DOHH2 (cell line): ENCODE results near the gene RPRD1B.

Experiments
- H3F3A ChIP-seq: fragments of 200-600 bp; sonication (generic), shearing (Covaris generic); 2 replicates; pipeline ENCODE4 v1.6.0; 2016; ENCODE audit warnings: antibody characterized with exemption, mild to moderate bottlenecking; ENCODE audit not compliant: control insufficient read depth, insufficient read depth
- H3K27ac ChIP-seq: fragments of 200-600 bp; sonication (generic); 2 replicates; pipeline ENCODE4 v1.5.1; 2014; ENCODE audit warnings: low read depth, mild to moderate bottlenecking, low read length, moderate library complexity
- H3K27me3 ChIP-seq: fragments of 200-600 bp; sonication (generic); 2 replicates; pipeline ENCODE4 v1.6.1; 2014; ENCODE audit warnings: mild to moderate bottlenecking, low read length, mixed read lengths; ENCODE audit not compliant: control insufficient read depth
- H3K36me3 ChIP-seq: fragments of 200-600 bp; sonication (generic); 2 replicates; pipeline ENCODE4 v1.6.1; 2014; ENCODE audit warnings: mild to moderate bottlenecking, low read length, moderate library complexity, mixed read lengths; ENCODE audit not compliant: control insufficient read depth
- H3K4me1 ChIP-seq: fragments of 200-600 bp; sonication (generic); 2 replicates; pipeline ENCODE4 v1.6.1; 2014; ENCODE audit warnings: mild to moderate bottlenecking, low read length, mixed read lengths; ENCODE audit not compliant: control insufficient read depth
- H3K4me2 ChIP-seq: fragments of 200-600 bp; sonication (generic); 2 replicates; pipeline ENCODE4 v1.6.0; 2014; ENCODE audit warnings: mild to moderate bottlenecking, low read length, moderate library complexity
- H3K4me3 ChIP-seq: fragments of 200-600 bp; sonication (generic); 2 replicates; pipeline ENCODE4 v1.5.1; 2014; ENCODE audit warnings: mild to moderate bottlenecking, low read length, mixed read lengths
- H3K79me2 ChIP-seq: fragments of 200-600 bp; sonication (generic); 2 replicates; pipeline ENCODE4 v1.6.1; 2014; ENCODE audit warnings: mild to moderate bottlenecking, low read length, mixed read lengths; ENCODE audit not compliant: control insufficient read depth
- H3K9me2 ChIP-seq: fragments of 200-600 bp; sonication (generic); replicated peaks from 2 replicates; pipeline ENCODE4 v1.6.1; 2014; ENCODE audit warnings: mild to moderate bottlenecking, low read length, mixed read lengths; ENCODE audit not compliant: control insufficient read depth
- H3K9me3 ChIP-seq: fragments of 200-600 bp; sonication (generic); 2 replicates; pipeline ENCODE4 v1.6.1; 2014; ENCODE audit warnings: antibody characterized with exemption, low read length, mixed read lengths; ENCODE audit not compliant: control insufficient read depth, insufficient read depth
- H4K20me1 ChIP-seq: fragments of 200-600 bp; sonication (generic); 2 replicates; pipeline ENCODE4 v1.6.0; 2014; ENCODE audit warnings: low read depth, mild to moderate bottlenecking, antibody characterized with exemption, low read length, moderate library complexity; ENCODE audit not compliant: control insufficient read depth, insufficient read depth
- CTCF ChIP-seq: fragments of 200-600 bp; sonication (generic); IDR thresholded peaks from one replicate; pipeline ENCODE4 v1.5.1; 2014; ENCODE audit warnings: antibody characterized with exemption, mild to moderate bottlenecking, low read depth, low read length; ENCODE audit not compliant: poor library complexity, severe bottlenecking
- EZH2phosphoT487 ChIP-seq: fragments of 200-600 bp; sonication (generic); IDR thresholded peaks from 2 replicates; pipeline ENCODE4 v1.6.1; 2017; ENCODE audit warnings: borderline replicate concordance, mild to moderate bottlenecking, antibody characterized with exemption, low read length, moderate library complexity, mixed read lengths

Gene RPRD1B

GRCh38 chr20:38000293-38000692 is 33.3 kb upstream of the RPRD1B start:
- Histone ChIP-seq H3F3A (no peaks in the 10 kb centered on the region), H3K36me3 (peaks cover 81% of the 10 kb centered on the region), H3K4me1 (peaks cover 11% of the 10 kb centered on the region), H3K4me2 (no peak overlapping the region), H3K4me3 (no peak overlapping the region), H3K27ac (no peak overlapping the region), H4K20me1 (no peaks in the 10 kb centered on the region), H3K79me2 (no peaks in the 10 kb centered on the region), H3K27me3 (no peaks in the 10 kb centered on the region), H3K9me3 (no peaks in the 10 kb centered on the region), H3K9me2 (no peaks in the 10 kb centered on the region)
- no peak for TF ChIP-seq EZH2phosphoT487
- no peak for TF ChIP-seq CTCF

DNA sequence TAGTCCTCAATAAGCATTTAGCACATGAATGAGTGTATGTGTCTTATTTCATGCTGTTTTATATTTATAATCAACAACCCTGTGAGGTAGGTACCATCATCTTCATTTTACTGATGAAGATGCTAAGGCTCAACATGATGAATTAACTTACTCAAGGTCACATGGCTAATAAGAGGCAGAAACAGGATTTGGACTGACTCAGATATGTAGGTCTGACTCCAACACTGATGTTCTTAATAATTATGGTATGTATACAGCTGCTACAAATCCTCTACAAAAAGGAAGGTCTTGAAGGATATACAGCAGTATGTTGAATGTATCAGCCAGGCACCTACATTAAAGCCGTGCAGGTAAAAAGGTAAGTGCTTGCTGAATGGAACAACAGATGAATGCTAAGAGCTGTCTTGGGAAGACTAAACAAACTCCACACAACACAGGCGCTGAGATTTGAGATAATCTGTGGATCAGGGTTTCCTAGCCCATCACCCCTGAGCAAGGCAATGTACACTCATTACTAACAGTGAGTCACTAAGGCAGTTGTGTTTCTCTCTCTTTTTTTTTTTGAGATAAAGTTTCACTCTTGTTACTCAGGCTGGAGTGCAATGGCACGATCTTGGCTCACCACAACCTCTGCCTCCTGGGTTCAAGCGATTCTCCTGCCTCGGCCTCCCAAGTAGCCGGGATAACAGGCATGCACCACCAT is 32.2 kb upstream of the RPRD1B start:
- no peak overlapping the region for H3K27ac ChIP-seq
- no peaks in the 10 kb centered on the region for H4K20me1 ChIP-seq
- no peak overlapping the region for H3K4me3 ChIP-seq
- no peaks in the 10 kb centered on the region for H3K9me3 ChIP-seq
- no peak overlapping the region for H3K4me2 ChIP-seq
- H3K9me2 ChIP-seq = no peaks in the 10 kb centered on the region
- no peak for TF ChIP-seq CTCF
- no peak for TF ChIP-seq EZH2phosphoT487
- no peaks in the 10 kb centered on the region for H3F3A ChIP-seq
- H3K4me1 ChIP-seq = peaks cover 11% of the 10 kb centered on the region
- peaks cover under 1% of the 10 kb centered on the region; the same call in 1 of the 2 replicates for H3K79me2 ChIP-seq
- H3K36me3 ChIP-seq = peaks cover 77% of the 10 kb centered on the region
- no peaks in the 10 kb centered on the region for H3K27me3 ChIP-seq

DNA sequence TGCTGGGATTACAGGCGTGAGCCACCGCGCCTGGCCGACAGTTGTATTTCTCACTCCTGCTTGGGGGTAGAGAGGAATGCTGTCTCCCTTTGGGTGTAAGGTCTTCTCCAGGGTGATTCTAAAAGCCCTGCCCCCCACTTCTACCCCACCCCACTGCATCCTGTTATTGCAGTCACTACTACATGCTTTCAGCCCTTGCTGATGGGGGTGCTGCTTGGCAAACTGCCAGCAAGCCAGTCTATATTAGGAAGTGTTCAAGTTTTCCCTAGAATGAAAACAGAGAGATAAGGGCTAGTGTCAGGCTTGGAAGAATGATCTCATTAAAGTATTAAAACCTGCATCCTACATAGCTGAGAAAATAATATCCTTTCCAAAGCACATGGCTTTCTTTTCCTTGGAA is 31.6 kb upstream of the RPRD1B start:
- H3K9me2 ChIP-seq = no peaks in the 10 kb centered on the region
- no peak overlapping the region for H3K27ac ChIP-seq
- H3K36me3 ChIP-seq = peaks cover 78% of the 10 kb centered on the region
- H3K79me2 ChIP-seq = peaks cover 7% of the 10 kb centered on the region; the same call in 1 of the 2 replicates
- no peak overlapping the region; the same call in 1 of the 2 replicates for H3K4me2 ChIP-seq
- H3K4me1 ChIP-seq = peaks cover 11% of the 10 kb centered on the region
- TF ChIP-seq EZH2phosphoT487 = no peak
- H3K27me3 ChIP-seq = no peaks in the 10 kb centered on the region
- H4K20me1 ChIP-seq = no peaks in the 10 kb centered on the region
- H3K9me3 ChIP-seq = no peaks in the 10 kb centered on the region
- no peaks in the 10 kb centered on the region for H3F3A ChIP-seq
- H3K4me3 ChIP-seq = no peak overlapping the region

DNA sequence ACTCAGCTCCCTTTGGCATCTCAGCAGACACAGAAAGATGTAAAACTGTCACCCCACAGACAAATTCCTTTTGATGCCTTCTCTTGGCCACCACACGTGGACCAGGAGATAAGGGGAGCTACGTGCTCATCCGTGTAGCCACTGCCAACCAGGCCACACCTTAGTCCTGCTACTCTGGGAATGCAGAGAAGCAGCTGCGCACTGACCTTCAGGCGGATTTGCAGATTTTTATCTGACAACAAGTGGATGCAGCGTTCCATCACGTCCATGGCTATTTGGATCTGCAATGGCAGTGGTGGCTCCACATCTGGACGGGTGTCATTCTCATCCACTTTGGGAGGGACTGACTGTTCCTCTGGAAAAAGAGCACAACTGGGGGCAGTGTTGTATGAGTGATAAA is 31.1 kb upstream of the RPRD1B start:
- no peaks in the 10 kb centered on the region for H3F3A ChIP-seq
- H3K4me3 ChIP-seq = no peak overlapping the region
- H3K27ac ChIP-seq = no peak overlapping the region
- H3K27me3 ChIP-seq = no peaks in the 10 kb centered on the region
- no peaks in the 10 kb centered on the region for H3K9me3 ChIP-seq
- H3K36me3 ChIP-seq = peaks cover 78% of the 10 kb centered on the region
- peaks cover 11% of the 10 kb centered on the region for H3K4me1 ChIP-seq
- H3K9me2 ChIP-seq = no peaks in the 10 kb centered on the region
- no peak overlapping the region; the same call in 1 of the 2 replicates for H3K4me2 ChIP-seq
- no peaks in the 10 kb centered on the region for H4K20me1 ChIP-seq
- TF ChIP-seq EZH2phosphoT487 (no peak), CTCF (no peak)
- peaks cover 11% of the 10 kb centered on the region for H3K79me2 ChIP-seq
